Stomach smooth muscle (tissue), 2 donors: ENCODE results near the gene GNAZ.

Experiments used
- H3K27ac ChIP-seq: one replicate; pipeline ENCODE4 v1.7.0; 2013; ENCODE audit warnings: mild to moderate bottlenecking, low read length, inconsistent platforms
- H3K27me3 ChIP-seq, 2 donors: one replicate each; pipeline ENCODE4 v1.7.0; 2013; ENCODE audit warnings: low read length in 2 of 2; ENCODE audit not compliant: insufficient read depth in 2 of 2, control insufficient read depth in 1 of 2
- H3K36me3 ChIP-seq, 2 donors: one replicate each; pipeline ENCODE4 v1.7.0; 2013; ENCODE audit warnings: low read length in 2 of 2; ENCODE audit not compliant: control insufficient read depth in 2 of 2, insufficient read depth in 2 of 2
- H3K4me1 ChIP-seq: one replicate; pipeline ENCODE4 v1.7.0; 2013; ENCODE audit warnings: low read length; ENCODE audit not compliant: control insufficient read depth, insufficient read depth
- H3K4me3 ChIP-seq, 2 donors: one replicate each; pipeline ENCODE4 v1.7.0; 2013; ENCODE audit warnings: low read length in 2 of 2
- H3K9ac ChIP-seq, 2 donors: one replicate each; pipeline ENCODE4 v1.7.0; 2013; ENCODE audit warnings: low read length in 2 of 2, mild to moderate bottlenecking in 1 of 2
- H3K9me3 ChIP-seq, 2 donors: one replicate each; pipeline ENCODE4 v1.7.0; 2013; ENCODE audit warnings: low read length in 2 of 2; ENCODE audit not compliant: control insufficient read depth in 2 of 2
- donor health status: healthy.
- donor health status: Pancreatic carcinoma.

The GNAZ gene

DNA sequence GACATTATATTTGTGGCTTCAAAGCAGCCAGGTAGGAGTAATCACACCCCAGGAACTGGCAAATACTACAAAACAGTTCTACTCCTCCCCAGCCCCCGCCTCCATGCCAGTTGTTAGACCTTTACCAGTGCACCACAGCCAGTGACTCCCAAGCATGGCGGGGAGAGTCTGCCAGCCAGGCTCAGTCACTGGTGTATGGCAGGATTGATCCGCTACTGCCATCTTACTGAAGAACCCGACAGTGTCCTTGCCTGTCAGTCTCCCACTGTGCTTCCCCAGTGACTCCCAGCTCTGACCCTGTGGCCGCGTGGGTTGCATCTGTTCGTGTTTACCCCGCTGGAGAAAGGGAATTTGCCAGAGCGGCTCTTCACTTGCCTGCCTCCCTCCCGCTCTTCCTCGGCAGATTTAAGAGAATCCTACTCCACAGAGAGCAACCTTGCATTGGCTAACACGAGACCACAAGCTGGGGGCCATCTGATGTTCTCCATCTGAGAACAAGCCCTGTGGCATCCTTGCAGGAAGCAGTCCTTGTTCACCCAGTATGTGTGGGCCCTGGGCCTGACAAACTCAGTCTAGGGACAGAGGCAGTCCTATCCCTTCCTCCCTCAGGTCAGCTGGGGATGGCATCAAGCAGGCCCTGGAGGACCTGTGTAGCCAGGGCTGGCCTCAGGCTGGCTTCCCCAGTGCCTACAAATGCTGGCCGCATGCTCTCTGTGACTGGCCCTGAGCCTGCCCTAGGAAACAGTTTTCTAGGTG is 33.1 kb downstream of the GNAZ start:
- no peak overlapping the region for H3K9ac ChIP-seq
- H3K27ac ChIP-seq, result no peak overlapping the region
- peaks cover 0 to 6% of the 10 kb centered on the region in 2 donors for H3K36me3 ChIP-seq
- H3K27me3 ChIP-seq, result no peaks in the 10 kb centered on the region
- peaks cover 24% of the 10 kb centered on the region for H3K4me1 ChIP-seq
- no peak overlapping the region for H3K4me3 ChIP-seq
- H3K9me3 ChIP-seq, result no peaks in the 10 kb centered on the region

DNA sequence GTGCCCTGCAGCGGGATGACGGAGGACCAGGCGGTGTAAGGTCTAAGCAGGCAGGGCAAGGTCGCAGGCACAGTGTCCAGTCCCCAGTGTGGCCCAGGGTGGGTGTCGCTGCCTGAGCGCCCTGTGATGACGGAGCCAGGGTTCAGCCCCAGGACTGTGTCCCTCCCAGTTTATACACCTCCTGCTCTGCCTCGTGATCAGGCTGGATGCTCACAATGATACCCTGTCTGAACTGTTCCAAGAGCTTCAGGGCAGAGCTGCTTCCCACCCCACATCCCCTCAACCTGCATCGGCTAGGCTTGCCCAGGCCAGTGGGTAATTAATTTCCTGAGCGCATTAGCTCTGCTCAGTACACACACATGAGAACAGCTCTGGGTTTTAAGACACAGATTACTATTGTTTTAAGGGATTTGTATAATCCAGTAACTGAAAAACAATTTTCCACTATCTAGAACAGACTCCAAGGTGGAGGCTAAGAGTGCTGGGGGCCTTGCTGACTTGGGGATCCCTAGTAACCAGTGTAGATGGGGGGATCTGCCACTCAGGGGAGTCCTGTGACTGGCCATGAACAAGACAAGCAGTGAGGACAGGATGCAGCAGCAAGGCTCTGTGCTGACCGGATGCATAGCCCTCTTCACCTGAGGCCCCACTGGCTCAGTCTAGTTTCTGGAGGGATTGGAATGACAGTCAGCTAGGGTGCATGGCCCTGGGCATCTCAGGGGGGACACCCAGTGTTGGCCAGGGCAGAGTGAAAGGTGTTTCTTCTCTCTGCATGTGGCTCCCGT is 34.1 kb downstream of the GNAZ start:
- H3K4me3 ChIP-seq, result no peak overlapping the region
- H3K36me3 ChIP-seq, result peaks cover 0 to 6% of the 10 kb centered on the region in 2 donors
- no peaks in the 10 kb centered on the region for H3K9me3 ChIP-seq
- H3K4me1 ChIP-seq, result peaks cover 14% of the 10 kb centered on the region
- H3K9ac ChIP-seq, result no peak overlapping the region
- H3K27ac ChIP-seq, result no peak overlapping the region
- no peaks in the 10 kb centered on the region for H3K27me3 ChIP-seq

DNA sequence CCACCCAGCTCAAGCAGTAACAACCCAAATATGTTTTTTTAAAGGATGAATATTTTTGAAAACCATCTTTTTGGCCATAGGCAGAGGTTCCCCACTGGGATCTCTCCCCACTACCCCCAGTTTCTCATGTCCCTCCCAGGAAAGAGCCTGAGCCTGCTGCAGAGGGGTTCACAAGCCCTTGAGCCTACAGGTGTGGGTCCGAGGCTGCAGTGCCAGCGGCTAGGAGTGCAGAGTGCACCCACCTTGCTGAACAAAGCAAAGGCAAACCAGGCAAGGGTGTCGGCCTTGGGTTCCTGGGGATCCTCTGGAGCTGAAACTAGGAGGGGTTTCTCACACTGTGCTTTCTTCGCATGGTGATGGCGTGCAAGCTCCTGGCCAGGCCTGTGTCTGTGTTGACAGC is 35.0 kb downstream of the GNAZ start:
- H3K9me3 ChIP-seq, result no peaks in the 10 kb centered on the region
- H3K4me1 ChIP-seq, result peaks cover 5% of the 10 kb centered on the region
- H3K27ac ChIP-seq, result no peak overlapping the region
- no peaks in the 10 kb centered on the region for H3K27me3 ChIP-seq
- H3K36me3 ChIP-seq, result peaks cover 0 to 6% of the 10 kb centered on the region in 2 donors
- no peak overlapping the region for H3K9ac ChIP-seq
- no peak overlapping the region for H3K4me3 ChIP-seq

DNA sequence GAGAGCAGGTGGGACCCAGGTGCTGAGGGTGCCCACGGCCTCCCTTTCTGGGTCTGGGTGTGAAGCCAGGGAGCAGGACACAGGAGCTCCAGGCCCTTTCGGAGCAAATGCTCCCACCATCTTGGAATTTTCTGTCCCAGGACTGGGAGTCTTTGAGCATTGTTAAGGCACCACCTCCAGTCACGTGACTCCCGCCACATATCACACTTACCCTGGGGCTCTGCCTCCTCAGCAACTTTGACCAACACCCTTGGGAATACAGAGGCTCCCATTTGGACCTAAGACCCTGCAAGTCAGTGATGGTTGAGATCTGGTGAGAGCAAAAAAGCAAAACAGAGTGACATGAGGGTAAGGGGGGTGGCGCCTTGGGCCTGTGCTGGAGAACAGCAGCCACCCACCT is 35.6 kb downstream of the GNAZ start:
- H3K4me1 ChIP-seq, result peaks cover 2% of the 10 kb centered on the region
- H3K4me3 ChIP-seq, result no peak overlapping the region
- H3K27me3 ChIP-seq, result no peaks in the 10 kb centered on the region
- H3K9me3 ChIP-seq, result no peaks in the 10 kb centered on the region
- peaks cover 0 to 6% of the 10 kb centered on the region in 2 donors for H3K36me3 ChIP-seq
- H3K9ac ChIP-seq, result no peak overlapping the region
- H3K27ac ChIP-seq, result no peak overlapping the region

DNA sequence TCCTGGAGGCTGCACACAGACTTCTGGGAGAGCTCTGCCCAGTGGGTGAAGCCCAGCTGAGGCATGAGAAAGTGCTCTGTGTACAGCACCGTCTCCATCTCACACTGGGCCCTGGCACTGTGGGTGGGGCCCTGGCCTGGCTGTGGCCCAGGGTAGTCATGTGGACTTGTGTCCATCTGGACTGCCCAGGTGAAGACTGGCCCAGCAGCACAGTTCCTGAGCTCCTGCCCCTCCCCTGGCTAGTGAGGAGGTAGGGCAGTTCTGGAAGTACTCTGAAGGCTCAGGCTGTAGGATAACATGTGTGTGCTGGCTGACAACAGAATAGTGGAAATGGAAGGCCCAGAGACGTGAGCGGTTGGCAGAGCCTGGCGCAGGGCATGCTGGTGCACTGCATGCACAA is 36.0 kb downstream of the GNAZ start:
- no peak overlapping the region for H3K4me3 ChIP-seq
- H3K27ac ChIP-seq, result no peak overlapping the region
- peaks cover 2% of the 10 kb centered on the region for H3K4me1 ChIP-seq
- H3K36me3 ChIP-seq, result peaks cover 0 to 6% of the 10 kb centered on the region in 2 donors
- H3K9me3 ChIP-seq, result no peaks in the 10 kb centered on the region
- H3K9ac ChIP-seq, result no peak overlapping the region
- no peaks in the 10 kb centered on the region for H3K27me3 ChIP-seq

DNA sequence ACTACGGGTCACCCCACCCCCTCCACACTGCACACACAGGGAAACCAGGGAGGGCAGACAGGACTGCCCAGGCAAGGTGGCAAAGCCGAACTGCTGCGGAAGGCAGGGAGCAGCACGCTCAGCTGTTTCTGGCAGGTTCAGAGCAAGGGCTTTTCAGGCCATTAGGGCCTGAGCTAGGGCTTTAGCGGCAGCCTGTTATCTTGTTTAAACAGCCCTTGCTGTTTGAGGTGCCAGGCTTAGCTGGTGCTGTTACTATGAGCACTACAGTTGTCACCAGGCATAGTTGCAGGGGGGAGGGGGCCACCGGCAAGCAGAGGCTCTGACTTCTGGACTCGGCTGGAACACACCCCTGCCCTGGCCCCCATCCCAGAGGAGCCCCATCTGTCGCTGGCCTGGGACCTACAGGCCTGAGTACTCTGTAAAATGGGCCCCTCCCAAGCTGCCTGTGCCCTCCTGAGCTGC is 36.6 kb downstream of the GNAZ start:
- Histone ChIP-seq H3K4me3 (no peak overlapping the region), H3K36me3 (peaks cover 0 to 6% of the 10 kb centered on the region in 2 donors), H3K4me1 (peaks cover 2% of the 10 kb centered on the region), H3K9ac (no peak overlapping the region), H3K27me3 (no peaks in the 10 kb centered on the region), H3K9me3 (no peaks in the 10 kb centered on the region), H3K27ac (no peak overlapping the region)

DNA sequence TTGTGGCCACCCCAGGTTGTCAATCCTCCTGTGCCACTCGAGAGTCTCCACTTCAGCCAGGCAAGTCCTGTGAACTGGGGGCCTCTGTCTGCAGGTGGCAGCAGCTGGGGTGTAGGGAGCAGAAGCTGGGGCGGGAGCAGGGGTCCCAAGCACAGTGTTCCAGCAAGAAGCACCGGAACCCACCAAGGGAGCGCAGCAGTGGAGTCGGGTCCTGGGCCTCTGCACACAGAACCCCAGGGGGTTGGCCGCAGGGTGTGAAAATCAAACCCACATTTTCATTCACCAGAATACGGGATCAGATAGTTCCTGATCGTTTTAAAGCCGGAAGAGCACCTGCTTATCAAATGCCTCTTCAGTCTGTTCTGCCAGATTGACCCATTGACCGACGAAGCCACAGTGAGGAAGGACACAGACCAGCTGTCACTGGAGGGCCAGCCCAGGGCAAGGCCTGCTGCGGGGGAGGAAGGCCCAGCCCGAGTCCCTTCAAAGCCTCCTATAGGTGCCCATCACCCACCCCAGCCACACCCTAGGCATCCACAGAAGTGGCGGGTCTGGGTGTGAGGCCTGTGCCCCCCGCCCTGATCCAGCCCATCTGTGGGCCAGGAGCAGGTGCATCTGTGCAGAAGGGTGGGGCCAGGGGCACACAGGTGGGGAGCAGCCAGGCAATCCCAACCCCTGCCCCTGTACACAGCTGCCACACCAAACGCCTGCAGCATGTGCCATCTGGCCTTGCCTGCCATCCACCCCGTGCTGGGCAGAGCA is 37.3 kb downstream of the GNAZ start:
- Histone ChIP-seq H3K36me3 (peaks cover 0 to 6% of the 10 kb centered on the region in 2 donors), H3K9me3 (no peaks in the 10 kb centered on the region), H3K9ac (no peak overlapping the region), H3K27ac (no peak overlapping the region), H3K4me1 (peaks cover 2% of the 10 kb centered on the region), H3K4me3 (no peak overlapping the region), H3K27me3 (no peaks in the 10 kb centered on the region)

DNA sequence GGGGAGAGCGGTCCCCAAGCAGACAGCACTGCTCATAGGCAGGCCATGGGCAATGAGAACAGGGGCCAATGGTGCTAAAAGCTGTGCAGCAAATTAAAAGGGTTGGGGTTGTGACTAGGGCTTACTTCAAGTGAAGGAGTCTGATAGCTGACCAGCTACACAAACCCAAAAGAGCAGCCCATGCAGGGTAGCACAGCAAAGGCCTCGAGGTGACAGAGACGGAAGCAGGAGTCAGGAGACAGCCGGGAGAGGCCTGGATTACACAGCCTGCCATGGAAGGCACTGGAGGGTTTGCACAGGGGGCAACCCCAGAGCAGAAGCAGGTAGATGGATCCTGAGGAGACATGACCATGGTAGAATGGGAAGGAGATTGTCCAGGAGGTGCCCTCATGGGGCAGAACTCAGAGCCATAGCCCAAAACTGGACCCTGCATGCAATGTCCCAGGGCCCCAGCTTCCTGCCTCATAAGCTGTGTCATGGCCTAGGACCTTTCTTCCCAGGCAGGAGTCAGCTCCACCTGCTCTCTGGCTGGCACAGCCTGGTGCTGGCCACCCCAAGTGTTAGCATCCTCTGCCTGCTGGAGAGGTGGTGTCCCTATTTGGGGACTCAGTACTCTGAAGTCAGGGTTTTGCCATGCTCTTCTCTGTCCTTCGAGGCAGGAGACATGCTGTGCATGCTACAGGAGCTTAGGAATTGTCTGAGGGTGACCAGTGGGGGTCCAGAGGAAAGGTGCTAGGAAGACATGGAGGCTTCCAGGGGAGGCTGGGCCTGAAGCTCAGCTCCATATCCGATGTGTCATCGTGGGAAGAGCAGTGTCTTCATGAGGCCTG is 38.1 kb downstream of the GNAZ start:
- Histone ChIP-seq H3K27ac (no peak overlapping the region), H3K4me1 (peaks cover 8% of the 10 kb centered on the region), H3K27me3 (no peaks in the 10 kb centered on the region), H3K9me3 (no peaks in the 10 kb centered on the region), H3K9ac (no peak overlapping the region), H3K4me3 (no peak overlapping the region), H3K36me3 (peaks cover 3 to 6% of the 10 kb centered on the region in 2 donors)

DNA sequence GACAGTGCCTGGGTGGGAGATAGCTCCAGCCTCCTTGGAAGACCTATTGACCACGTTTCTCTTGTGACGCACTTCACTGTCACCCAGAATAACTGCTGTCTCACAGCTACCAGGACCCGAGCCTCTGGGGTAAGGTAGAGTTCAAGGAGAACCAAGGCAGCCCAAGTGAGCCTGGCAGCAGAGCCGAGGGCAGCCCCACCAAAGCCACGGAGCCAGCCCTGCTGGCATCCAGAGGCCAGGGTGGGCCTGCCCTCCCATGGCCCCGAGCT is 38.7 kb downstream of the GNAZ start:
- Histone ChIP-seq H3K27me3 (no peaks in the 10 kb centered on the region), H3K4me3 (no peak overlapping the region), H3K36me3 (peaks cover 4 to 6% of the 10 kb centered on the region in 2 donors), H3K4me1 (peaks cover 8% of the 10 kb centered on the region), H3K9ac (no peak overlapping the region), H3K27ac (no peak overlapping the region), H3K9me3 (no peaks in the 10 kb centered on the region)

DNA sequence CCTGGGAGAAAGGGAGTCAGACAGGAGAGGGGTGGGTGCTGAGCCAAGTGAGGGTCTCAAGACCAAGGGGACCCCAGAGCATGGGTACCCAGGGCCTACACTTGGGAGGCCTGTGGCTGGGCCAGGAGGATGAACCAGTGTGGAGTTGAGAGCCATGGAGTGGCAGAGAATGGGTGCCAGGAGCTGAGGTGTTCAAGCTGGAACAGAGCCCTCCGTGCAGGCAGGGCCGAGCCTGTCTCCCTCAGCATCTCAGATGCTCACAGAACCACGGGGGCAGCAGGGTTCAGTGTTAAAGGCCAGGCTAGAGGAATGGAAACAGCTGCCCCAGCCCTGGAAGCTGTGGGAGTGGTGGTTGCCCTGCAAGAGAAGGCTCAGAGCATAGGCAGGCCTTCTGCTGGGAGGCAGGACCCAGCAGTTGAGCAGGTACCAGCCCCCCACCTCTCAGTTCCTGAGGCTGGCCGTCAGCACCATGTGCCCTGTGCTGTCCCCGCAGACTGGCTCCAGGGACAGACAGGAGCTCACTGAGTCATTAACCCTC is 39.2 kb downstream of the GNAZ start:
- H3K27me3 ChIP-seq, result no peaks in the 10 kb centered on the region
- H3K36me3 ChIP-seq, result peaks cover 4 to 6% of the 10 kb centered on the region in 2 donors
- H3K9ac ChIP-seq, result no peak overlapping the region
- H3K4me1 ChIP-seq, result peaks cover 8% of the 10 kb centered on the region
- no peak overlapping the region for H3K27ac ChIP-seq
- H3K4me3 ChIP-seq, result no peak overlapping the region
- H3K9me3 ChIP-seq, result no peaks in the 10 kb centered on the region
